ENCODE measurements around the gene CARD16. TPM values are rescaled to one million over a fixed set of nuclear protein-coding genes. Genes with fewer than 3 reads are reported as not detected.

Gene CARD16
- total RNA-seq, 1 experiment from 2014 or later, result 18.9 TPM

DNA sequence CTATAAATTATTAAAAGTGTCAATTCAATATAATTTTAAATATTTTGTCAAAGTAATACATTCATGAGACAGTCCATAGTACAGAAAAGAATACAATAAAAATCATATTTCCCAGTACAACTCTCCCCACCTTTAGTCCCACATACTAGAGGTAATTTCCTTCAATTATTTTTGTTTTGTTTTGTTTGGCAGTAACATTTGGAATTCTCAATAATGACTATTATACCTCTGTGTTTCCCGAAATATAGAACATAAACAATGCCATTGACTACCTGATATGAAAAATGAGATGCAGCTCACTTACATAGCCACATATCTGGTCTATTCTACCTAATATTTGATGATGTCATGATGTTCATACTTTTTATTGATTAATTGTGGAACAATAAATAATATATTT lies 52.4 kb downstream of the CARD16 start:
- DNase-seq (ENCODE audit: low read depth), result no peak

GRCh38 chr11:104991994-104992393 lies 53.1 kb downstream of the CARD16 start:
- no peak for DNase-seq (ENCODE audit: low read depth)

Other genes with a start within 250 kb of the CARD16 start
- gene CASP12, start 146.9 kb downstream of the CARD16 start, total RNA-seq (2014; rRNA removed; shearing (Covaris generic)), result 0.20 TPM in 1 of 2 replicates, not detected in the other
- 149 and 209 TPM in 2 replicates for gene CASP4, start 76.8 kb downstream of the CARD16 start, total RNA-seq (2014; rRNA removed; shearing (Covaris generic))
- not detected in 2 replicates for gene CASP5, start 22.2 kb downstream of the CARD16 start, total RNA-seq (2014; rRNA removed; shearing (Covaris generic))
- 24.8 and 32.0 TPM in 2 replicates for gene CASP1, start 10.2 kb downstream of the CARD16 start, total RNA-seq (2014; rRNA removed; shearing (Covaris generic))
- not detected in 2 replicates for gene CARD18, start 94.4 kb upstream of the CARD16 start, total RNA-seq (2014; rRNA removed; shearing (Covaris generic))